HEK293T (cell line): ENCODE data around the gene GPRC6A.

ENCODE experiments used
- ARNT ChIP-seq: fragments of 450-650 bp; IDR thresholded peaks from 2 replicates; pipeline ENCODE4 v1.6.1; 2017; ENCODE audit warnings: mild to moderate bottlenecking
- BHLHE40 ChIP-seq: fragments of 450-650 bp; IDR thresholded peaks from 2 replicates; pipeline ENCODE4 v1.6.1; 2016; ENCODE audit warnings: mild to moderate bottlenecking, moderate library complexity, borderline replicate concordance
- ELF4 ChIP-seq: fragments of 450-650 bp; IDR thresholded peaks from 2 replicates; pipeline ENCODE4 v1.6.1; 2017; ENCODE audit warnings: antibody characterized with exemption
- FOXA1 ChIP-seq: fragments of 450-650 bp; IDR thresholded peaks from 2 replicates; pipeline ENCODE4 v1.6.1; 2016; ENCODE audit warnings: mild to moderate bottlenecking
- FOXK2 ChIP-seq: fragments of 450-650 bp; IDR thresholded peaks from 2 replicates; pipeline ENCODE4 v1.6.1; 2016; ENCODE audit warnings: mild to moderate bottlenecking
- FOXM1 ChIP-seq: fragments of 450-650 bp; IDR thresholded peaks from 2 replicates; pipeline ENCODE4 v1.6.1; 2017; ENCODE audit warnings: mild to moderate bottlenecking, borderline replicate concordance
- L3MBTL2 ChIP-seq: fragments of 450-650 bp; conservative IDR thresholded peaks from 2 replicates; pipeline ENCODE4 v1.6.1; 2016; ENCODE audit warnings: mild to moderate bottlenecking
- LEF1 ChIP-seq: fragments of 450-650 bp; IDR thresholded peaks from 2 replicates; pipeline ENCODE4 v1.6.1; 2017; ENCODE audit warnings: mild to moderate bottlenecking, borderline replicate concordance
- NFRKB ChIP-seq: fragments of 450-650 bp; IDR thresholded peaks from 2 replicates; pipeline ENCODE4 v1.6.1; 2016; ENCODE audit warnings: mild to moderate bottlenecking, moderate library complexity
- PKNOX1 ChIP-seq: fragments of 450-650 bp; IDR thresholded peaks from 2 replicates; pipeline ENCODE4 v1.6.1; 2016
- SP1 ChIP-seq: fragments of 450-650 bp; IDR thresholded peaks from 2 replicates; pipeline ENCODE4 v1.6.1; 2017

DNA sequence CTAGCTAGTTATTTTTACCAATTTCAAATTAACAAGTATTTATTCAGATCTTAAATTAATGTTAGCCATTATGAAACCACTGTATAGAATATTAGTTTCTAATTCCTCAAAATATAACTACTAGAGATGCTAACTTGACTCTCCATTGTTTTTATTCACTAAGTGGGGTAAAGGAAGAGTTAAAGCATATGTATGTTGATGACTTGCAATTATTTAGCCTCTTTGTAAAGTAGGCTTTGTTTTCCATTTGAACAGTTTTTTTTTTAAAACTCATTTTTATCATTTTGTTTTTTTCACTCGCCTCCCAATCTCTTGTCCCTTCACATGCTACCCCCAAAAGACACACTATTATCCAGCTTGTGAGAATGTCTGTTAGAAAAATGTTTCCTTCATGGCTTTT lies 66.6 kb downstream of the GPRC6A start:
- TF ChIP-seq ARNT = no peak
- no peak for TF ChIP-seq FOXK2
- no peak for TF ChIP-seq SP1
- no peak for TF ChIP-seq ELF4
- TF ChIP-seq FOXA1 = no peak
- no peak for TF ChIP-seq FOXM1
- no peak for TF ChIP-seq LEF1
- no peak for TF ChIP-seq BHLHE40
- no peak for TF ChIP-seq L3MBTL2
- no peak for TF ChIP-seq NFRKB
- no peak for TF ChIP-seq PKNOX1
